ENCODE measurements around the gene OR5D16.
"Not testable (repeated sequence)": the region's sequence is repeated elsewhere in the genome, so short reads cannot be mapped to it uniquely, and the experiment has no call there.

DNA sequence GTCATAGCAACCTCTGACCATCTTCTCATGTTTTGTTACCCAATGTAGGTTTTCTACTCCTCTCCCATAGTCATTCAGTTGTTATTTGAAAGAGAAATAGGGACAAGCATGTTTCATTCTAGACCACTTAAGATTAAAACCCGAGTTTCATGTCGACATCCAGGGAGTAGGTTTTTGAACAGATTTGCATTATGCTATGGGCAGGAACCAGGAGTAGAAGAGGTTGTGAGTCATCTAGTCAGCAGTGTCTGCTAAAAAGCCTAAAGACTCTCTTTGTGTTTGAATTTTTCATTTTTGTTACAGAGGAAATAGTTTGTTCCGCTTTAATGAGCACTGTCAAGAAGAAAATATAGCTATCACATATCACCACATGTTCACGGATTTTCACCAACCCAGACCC lies 46.4 kb downstream of the OR5D16 start:
- TF ChIP-seq, protein P1, sequence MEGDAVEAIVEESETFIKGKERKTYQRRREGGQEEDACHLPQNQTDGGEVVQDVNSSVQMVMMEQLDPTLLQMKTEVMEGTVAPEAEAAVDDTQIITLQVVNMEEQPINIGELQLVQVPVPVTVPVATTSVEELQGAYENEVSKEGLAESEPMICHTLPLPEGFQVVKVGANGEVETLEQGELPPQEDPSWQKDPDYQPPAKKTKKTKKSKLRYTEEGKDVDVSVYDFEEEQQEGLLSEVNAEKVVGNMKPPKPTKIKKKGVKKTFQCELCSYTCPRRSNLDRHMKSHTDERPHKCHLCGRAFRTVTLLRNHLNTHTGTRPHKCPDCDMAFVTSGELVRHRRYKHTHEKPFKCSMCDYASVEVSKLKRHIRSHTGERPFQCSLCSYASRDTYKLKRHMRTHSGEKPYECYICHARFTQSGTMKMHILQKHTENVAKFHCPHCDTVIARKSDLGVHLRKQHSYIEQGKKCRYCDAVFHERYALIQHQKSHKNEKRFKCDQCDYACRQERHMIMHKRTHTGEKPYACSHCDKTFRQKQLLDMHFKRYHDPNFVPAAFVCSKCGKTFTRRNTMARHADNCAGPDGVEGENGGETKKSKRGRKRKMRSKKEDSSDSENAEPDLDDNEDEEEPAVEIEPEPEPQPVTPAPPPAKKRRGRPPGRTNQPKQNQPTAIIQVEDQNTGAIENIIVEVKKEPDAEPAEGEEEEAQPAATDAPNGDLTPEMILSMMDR (IDR thresholded peaks at IDR 0.05): not testable (repeated sequence)
- TF ChIP-seq EZH2 (IDR thresholded peaks at IDR 0.05; ENCODE audit: borderline replicate concordance, insufficient read depth, low read depth, low read length, poor library complexity, severe bottlenecking): not testable (repeated sequence)
